Spleen (tissue), 7 donors: ENCODE results near the gene LRRC8E.
"Not testable (repeated sequence)": the region's sequence is repeated elsewhere in the genome, so short reads cannot be mapped to it uniquely, and the experiment has no call there.

ENCODE experiments used
- CTCF ChIP-seq, 11 experiments: fragments of 200-600 bp in 7 of 11; fragments of 450-650 bp in 4 of 11; sonication (generic) in 4 of 11; IDR thresholded peaks in 8 of 11; conservative IDR thresholded peaks in 3 of 11; 1 replicate in 7 of 11; 2 replicates in 4 of 11; pipeline versions ENCODE4 v1.4.0 to v1.8.0; 2016 to 2021; ENCODE audit warnings: antibody characterized with exemption in 11 of 11, inconsistent platforms in 4 of 11, mild to moderate bottlenecking in 1 of 11
- POLR2A ChIP-seq, 3 donors: fragments of 450-650 bp; IDR thresholded peaks; one replicate each; pipeline ENCODE4 v1.5.1; 2017; ENCODE audit warnings: antibody characterized with exemption in 3 of 3, mild to moderate bottlenecking in 1 of 3
- POLR2AphosphoS5 ChIP-seq, 3 donors: sonication (generic); formaldehyde crosslinking; IDR thresholded peaks; one replicate each; pipeline ENCODE4 v1.5.1; 2017; ENCODE audit warnings: antibody characterized with exemption in 3 of 3
- donor health status: DM: no; HTN: no; CAD: no; lungs with moderate emphysema.
- donor health status: DM: no; HTN: no; CAD: no.
- donor health status: DM: no; HTN: no; CAD: no.

GRCh38 chr19:7930030-7930429 is 41.7 kb downstream of the LRRC8E start:
- not testable (repeated sequence) for TF ChIP-seq CTCF (IDR thresholded peaks at IDR 0.05 in 8 of 11, conservative IDR thresholded peaks at IDR 0.05 in 3 of 11); POLR2A (IDR thresholded peaks at IDR 0.05); POLR2AphosphoS5 (IDR thresholded peaks at IDR 0.05)
